Left forelimb (tissue), 1 donor: ENCODE data around the gene APOL2.
"Not testable (repeated sequence)": the region's sequence is repeated elsewhere in the genome, so short reads cannot be mapped to it uniquely, and the experiment has no call there.

Experiments used
- DNase-seq: peaks from one replicate; pipeline ENCODE4 v3.0.0-alpha.2; 2018; ENCODE audit warnings: low spot score

APOL2 gene

DNA sequence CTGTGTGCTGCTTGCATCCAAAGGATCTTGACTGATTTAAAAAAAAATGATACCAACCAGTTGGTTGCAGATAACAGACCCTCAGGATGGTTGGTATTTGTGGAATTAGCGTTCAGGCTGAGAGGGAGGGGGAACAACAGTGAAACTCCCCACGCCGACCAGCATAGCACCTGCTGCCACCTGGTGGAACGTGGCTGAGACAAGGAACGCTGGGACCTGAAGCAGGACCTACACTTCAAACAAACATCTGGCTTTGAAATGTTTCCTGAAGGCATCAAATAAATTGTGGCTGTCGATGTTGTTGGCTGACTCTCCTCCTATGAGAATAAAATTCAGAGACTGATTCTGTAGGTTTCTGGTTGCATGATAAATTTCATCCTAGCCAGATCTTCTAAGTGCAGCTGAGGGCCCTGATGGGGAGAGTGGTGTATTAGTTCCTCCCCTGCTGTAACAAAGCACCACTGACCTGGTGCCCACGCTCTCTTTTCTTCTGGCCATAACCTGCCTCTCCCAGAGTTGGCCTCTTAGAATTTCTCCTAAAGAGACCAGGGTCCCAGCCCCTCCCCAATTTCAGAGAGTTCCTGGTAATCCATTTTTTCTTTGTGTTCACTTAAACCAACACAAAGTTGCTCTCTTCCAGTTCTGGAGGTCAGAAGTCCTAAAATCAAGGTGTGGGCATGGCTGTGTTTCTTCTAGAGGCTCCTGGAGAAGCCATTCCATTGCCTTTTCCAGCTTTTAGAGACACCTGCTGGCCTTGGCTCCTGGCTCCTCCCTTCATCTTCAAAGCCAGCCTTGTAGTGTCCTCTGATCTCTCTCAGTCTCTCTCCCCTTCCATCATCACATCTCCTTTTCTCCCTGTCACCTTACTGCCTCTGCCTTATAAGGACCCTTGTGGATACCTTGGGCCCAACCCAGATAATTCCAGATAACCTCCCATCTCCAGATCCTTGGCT is 17.3 kb downstream of the APOL2 start:
- DNase-seq: peak; percentile 46

DNA sequence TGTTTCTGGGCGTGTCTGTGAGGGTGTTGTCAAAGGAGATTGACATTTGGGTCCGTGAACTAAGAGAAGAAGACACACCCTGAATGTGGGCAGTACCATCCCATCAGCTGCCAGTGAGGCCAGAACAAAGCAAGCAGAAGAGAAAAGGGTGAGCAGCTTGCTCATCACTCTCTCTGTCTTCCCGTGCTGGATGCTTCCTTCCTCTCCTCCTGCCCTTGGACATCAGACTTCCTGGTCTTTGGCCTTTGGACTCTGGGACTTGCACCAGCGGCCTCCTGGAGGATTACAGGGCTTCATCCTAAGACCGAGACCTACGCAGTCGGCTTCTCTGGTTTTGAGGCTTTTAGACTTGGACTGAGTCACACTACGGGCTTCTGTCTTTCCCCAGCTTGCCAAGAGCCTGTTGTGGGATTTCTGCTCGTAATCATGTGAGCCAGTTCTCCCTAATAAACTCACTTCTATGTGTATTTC is 18.8 kb downstream of the APOL2 start:
- peak; percentile 68 for DNase-seq

DNA sequence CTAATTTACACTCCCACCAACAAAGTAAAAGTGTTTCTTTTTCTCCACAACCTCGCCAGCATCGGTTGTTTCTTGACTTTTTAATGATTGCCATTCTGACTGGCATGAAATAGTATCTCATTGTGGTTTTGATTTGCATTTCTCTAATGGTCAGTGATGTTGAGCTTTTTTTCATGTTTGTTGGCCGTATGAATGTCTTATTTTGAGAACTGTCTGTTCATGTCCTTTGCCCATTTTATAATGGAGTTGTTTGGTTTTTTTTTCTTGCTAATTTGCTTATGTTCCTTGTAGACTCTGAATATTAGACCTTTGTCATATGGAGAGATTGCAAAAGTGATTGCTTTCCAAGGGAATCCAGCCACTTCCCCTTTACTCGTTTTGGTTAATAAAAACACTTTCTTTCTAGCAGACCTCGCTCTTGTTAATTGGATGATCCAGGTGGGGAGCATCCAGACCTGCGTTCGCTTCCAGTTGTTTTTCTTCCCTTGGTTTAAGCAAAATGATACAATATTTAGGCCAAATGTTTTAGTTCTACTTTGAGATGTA is 20.6 kb downstream of the APOL2 start:
- DNase-seq: no peak

DNA sequence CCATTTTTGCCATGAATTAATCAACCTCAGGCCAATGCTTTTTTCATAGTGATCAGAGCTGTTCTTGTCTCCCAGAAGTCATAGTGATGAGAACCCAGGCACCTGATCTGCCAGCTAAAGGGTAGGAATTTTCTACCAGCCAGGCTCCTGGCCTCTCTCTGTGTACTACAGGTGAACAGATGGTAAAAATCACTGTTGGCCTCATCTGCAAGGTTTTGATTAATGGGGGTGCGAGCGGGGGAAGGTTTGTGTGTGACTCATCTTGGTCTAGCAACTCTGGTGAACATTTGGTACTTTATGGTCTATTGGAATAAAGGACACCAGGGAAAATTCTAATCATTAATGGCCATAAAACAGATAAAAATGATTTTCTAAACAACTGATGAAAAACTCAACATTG is 23.3 kb downstream of the APOL2 start:
- peak; percentile 20 for DNase-seq

DNA sequence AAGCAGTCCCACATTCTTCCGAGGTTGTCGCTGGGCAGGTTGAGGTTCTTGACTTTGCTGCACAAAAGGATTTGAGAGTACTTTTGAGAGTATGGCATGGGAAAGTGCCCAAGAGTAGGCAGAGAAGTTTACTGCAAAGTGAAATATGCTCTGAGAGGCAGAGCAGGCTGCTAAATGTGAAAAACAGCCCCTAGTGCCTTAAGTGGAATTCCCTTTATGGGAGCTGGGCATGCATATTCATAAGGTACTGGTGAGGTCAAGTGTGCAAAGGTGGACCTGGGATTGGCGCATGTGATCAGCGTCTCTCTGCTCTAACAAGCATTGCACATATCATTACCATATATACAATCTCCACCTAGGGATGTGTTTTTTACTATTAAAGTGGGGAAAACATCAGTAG is 25.7 kb downstream of the APOL2 start:
- no peak for DNase-seq

DNA sequence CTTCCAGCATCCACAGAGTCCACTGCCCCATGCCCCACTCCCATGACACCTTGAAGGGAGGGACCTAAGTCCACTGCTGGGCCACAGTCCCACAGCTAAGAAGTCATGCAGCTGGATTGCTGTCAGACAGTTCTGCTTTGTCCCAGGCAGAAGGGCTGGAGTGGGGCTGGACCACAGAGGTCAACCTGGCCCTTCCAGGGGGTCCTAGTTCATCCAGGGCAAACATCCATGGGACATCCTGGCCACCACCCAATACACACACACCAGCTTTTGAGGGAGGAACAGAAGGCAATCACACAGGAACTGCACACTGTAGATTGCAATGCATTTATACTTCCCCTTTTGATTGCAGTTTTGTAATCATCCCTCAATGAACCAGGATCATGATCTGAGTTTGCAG is 26.4 kb downstream of the APOL2 start:
- peak; percentile 41 for DNase-seq

DNA sequence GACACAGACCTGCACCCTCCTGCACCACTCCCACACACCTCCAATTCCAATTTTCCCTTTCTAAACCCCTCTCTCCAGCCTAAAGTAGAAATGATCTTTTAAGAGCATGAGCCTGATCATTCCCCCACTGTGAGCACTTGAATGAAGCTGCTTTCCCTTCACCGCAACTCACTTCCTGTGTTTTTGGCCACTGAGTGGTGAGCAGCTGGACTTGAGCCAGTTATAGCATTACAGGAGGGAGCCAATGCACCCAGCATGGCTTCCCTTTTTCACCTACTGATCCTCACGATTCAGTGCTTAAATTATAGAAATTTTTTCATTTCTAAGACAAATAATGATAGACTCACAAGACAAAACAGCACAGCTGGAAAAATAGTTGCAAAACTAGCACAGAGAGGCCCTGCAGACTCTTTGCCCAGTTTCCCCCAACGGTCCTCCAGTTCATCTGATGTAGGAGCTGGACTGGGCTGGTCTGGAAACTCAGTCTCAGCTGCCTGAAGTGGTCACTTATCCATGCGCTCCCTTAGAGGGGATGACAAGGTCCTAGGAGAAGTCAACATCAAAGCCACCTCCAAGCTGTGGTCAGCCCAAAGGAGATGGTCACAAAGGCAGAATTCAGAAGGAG is 28.0 kb downstream of the APOL2 start:
- peak; percentile 59 for DNase-seq

DNA sequence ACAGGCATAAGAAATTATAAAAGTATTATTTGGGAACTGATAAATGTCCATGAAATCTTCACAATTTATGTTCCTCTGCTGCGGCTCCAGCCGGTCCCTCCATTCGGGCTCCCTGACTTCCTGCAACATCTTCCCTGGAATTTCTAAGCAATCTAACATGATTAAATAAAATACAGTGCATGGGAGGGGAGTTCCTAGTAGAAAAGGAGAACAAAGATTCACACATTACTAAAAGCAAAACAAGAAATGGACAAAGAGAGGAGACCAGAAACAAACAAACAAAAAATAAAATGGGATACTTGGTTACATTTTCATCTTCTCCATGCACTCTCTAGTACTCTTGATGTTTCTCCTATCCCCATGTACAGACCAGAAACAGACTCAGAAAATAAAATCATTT is 29.1 kb downstream of the APOL2 start:
- no peak for DNase-seq

DNA sequence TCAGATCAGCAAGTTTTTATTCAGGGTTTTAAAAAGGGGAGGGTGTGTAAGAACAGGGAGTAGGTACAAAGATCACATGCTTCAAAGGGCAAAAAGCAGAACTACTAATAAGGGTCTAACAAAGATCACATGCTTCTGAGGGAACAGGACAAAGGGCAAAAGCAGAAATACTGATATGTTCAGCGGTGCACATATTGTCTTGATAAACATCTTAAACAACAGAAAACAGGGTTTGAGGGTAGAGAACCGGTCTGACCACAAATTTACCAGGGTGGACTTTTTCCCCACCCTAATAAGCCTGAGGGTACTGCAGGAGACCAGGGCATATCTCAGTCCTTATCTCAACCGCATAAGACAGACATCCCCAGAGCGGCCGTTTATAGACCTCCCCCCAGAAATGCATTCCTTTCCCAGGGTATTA is 29.8 kb downstream of the APOL2 start:
- not testable (repeated sequence) for DNase-seq

DNA sequence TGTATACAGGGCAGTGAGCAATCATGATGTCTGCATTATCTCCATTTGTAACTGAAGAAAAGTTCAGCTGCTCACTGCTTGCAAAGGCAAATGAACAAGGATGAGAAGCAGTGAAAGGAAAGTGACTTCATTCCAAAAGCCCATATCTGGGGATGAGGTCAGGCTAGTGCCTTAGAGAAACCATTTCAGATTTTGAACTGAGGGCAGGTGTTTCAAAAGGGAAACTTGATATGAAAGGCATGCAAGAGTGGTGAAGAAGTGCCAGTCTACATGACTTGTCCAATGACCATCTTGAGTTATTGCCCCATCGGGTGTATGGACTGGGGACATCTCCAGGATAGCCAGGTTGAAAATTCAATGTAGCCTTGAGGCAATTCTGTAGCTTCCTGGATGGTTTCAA is 30.4 kb downstream of the APOL2 start:
- no peak for DNase-seq

DNA sequence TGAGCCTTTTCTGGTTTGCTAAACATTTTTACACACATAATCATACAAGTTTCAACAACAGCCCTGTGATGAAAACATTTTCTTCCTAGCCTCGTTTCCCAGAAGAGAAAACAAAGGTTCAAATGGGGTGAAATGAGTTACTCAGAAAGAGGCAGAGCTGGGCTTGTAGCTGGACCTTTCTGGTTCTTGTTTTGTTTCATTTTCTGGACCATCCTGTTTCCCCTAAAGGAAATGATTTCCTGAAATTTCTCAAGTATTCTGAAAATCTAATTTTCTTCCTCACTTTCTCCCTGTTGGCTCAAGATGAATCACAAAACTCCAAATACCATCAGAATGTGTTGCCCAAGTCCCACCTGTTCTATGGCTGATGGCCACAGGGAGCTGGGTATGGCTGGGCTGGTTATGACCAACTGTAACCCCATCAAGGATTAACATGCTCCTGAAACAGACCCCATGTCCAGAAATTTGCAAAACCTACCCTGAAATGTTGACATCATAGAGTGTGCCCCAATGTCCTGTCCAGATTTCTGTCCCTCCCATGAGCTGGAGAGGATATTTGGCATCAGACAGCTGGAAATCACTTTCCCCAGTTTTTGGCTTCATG is 31.1 kb downstream of the APOL2 start:
- no peak for DNase-seq

DNA sequence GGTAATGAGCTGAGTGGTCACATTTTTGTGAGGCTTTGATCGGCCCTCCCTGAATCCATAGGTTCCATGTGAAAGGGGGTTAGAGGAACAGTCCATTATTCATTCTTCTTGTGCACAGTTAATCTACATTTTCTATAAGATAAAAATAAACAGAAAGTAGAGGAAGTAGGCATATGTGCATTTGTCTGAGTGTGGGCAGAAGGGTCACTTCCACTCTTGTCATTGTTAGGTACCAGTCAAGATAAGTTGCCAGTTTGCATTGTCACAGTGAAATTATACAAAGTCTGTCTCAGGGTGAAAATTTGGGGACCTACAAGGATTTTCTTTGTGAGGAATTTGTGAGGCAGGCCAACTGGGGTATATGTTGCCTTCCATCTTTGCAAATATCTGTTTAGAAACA is 33.1 kb downstream of the APOL2 start:
- DNase-seq: no peak

DNA sequence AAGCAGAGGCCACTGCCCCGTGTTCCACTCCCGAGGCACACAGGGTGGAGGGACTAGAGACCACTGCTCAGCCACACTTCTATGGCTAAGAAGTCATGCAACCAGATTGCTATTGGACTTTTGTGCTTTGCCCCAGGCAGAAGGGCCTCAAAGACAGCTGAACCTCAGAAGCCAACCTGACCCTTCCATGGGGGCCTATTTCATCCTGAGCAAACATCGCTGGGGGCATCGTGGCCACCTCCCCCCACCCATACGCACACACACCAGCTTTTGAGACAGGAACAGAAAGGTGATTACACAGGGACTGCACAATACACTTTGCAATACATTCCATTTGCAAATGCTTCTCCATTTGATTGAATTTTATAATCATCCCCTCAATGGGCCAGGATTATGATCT is 33.8 kb downstream of the APOL2 start:
- not testable (repeated sequence) for DNase-seq

DNA sequence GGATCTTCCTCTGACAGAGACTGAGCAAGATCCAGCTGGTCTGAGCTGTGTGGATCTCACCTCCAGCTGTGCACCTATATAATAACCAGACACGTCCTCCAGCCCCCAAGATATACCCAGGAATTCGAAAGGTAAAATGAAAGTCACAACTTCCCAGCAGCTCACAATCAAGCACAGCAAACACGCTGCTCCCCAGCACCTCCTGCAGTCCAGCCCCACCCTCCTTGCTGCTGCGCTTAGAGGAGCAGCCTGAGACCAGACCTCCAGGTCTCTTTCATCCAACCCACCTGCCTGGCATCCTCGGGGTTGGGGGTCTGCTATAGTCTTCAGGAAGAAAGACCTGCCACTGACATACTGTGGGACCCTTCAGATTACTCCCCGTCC is 34.7 kb downstream of the APOL2 start:
- DNase-seq: no peak

DNA sequence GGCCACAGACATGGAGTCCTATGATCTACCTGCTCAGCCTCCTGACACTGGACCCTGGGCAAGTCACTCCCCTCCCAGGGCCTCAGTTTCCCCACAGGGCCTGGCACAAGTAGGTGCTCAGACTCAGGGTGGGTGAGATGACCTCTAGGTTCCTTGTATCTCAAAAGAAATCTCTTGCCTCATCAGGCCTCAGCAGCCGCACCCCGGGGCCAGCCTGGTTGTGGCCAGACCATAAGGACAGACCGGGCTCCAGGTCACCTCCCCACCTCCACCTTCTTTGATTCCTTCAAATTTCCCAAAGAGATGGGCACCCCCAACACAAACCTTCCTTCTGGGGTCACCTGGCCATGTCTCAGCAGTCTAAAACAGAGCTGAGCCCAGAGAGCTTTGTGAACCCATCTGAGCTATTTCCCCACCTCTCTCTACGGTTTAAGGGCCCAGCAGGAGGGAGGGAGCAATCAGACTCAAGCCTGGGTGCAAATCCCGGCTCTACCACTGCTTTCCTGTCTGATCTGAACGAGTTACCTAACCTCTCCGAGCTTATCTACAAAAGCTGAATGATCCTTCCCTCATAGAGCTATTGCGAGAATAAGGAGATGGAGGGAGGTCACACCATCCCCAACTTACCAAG is 35.2 kb downstream of the APOL2 start:
- peak; percentile 34 for DNase-seq

DNA sequence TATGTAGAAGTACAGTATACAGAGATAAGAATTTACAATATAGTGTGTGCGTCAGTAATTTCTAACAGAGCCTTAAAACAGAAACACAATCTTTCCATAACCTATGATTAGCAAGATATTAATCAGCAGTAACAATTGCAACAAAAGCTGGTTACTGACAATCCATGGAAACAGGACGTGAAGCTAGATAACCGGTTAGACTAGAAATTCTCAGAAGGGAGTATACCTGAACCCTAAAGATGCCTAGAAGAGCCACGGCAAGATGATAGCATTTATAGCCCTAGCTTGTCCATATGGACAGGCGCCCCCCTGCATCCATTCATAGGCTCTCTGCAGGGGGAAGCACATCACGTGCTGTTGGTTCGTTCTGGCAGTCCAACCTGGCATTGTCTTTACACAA is 35.9 kb downstream of the APOL2 start:
- peak; percentile 37 for DNase-seq

DNA sequence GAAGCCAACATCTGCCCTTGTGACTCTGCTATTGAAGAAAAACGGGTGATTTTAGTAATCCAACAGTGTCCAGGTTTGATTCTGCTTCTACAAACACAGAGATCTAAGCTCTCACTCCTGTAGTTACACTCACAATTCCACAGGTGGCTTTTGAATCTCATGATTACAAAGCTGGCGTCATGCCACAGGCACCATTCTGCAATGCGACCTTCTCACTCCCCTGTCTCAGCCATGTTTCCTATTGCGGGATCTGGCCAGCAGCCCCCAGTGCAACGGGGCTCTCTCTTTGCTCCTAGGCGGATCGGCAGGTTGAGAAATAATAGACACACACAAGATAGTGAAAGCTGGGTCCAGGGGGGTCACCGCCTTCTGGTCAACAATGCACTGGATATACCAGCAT is 36.4 kb downstream of the APOL2 start:
- peak; percentile 22 for DNase-seq

DNA sequence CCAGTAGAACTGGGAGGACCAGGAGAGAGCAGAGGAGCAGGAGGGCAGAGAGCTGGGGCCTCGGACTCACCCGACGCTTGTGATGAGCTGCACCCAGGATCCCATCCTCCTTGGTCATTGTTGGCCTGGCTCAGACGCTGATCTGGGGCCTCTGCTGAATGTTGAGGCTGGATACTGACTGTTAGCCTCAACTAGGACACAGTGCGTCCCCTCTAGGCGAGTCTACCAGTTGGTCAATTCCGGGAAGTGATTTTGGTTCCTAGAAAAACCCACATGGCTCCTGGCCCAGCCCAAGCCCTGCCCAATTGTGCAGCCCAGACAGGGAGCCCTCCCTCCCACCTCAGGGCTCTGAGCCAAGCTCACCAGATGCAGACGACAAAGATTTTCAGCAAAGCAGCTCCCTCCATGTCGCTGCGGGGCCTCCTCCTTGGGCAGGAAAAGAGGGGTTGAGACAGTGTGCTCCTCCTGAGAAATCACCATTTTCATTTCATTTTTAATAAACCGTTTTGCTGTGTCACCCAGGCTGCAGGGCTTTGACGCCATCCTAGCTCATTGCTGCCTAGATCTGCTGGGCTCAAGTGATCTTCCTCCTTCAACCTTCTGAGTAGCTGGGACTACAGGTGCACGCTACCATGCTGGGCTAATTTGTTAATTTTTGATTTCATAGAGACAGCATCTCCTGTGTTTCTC is 37.6 kb downstream of the APOL2 start, which contains the start of gene APOL4:
Gene APOL4, minus strand, starts transcription at position 180 of the 690 bp plus-strand sequence. Its CDS starts 75 bp downstream, at position 105.
- DNase-seq: peak; percentile 89

DNA sequence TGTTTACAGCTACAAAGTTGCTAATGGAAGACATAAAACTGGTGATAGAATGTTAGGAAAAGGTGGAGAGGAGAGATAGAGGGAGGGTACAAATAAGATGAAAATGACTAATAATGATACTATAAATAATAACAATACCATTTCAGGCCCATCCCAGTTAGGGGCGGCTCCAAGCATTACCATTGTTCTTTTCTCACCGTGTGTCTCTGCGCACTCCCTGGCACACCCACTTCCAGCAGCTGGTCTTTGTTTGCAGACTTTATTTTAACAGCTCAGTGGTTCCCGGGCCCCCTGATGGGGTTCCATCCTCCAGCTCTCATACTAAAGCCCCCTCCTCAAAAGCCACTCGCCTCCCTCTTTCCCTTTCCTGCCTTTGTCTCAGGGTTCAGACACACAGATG is 38.3 kb downstream of the APOL2 start:
- DNase-seq: not testable (repeated sequence)

DNA sequence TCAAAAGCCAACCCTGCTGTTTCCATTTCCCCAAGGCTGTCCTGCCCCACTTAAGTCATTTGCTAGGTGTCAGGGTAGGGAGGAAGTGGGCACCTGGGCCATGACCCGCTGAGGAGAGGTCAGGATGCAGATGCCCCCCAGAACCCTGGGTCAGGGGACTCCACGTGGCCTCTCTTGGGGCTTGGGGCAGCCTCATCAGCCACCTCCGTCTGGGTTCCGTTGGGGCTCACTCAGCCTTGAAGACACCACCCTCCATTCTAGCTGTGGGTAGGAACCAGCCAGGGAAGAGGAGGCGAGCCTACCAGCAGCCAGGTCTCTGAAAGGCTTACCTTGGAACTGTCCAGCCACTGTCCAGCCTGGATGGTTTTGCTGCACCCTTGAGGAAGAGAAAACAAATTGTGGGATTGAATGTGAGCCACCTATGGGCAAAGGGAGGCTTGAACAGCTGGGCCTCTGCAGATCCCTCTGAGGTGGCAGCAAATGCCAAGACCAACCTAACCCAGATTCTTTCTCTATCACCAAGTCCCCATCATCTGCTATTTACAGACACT is 40.3 kb downstream of the APOL2 start:
- peak; percentile 63 for DNase-seq

DNA sequence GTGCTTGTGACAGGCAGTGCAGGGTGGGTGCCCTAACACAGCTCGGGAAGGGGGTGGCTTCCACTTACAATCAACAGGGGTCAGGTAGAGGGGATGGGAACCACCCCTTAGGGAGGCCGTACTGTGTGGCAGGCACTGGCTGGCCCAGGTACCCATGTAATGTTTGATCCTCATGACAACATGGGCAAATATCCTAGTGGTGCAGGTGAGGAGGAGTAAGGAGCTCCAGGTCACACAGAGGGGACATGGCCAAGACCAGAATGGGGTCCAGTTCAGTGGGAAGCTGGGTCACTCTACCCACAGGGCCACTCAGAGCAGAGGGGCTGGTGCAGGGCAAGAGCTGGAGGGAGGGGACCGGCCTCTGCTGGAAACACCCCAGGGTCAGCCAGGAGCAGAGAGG is 40.8 kb downstream of the APOL2 start:
- peak; percentile 62 for DNase-seq
